NT2/D1 (cell line): ENCODE results near the gene PCDH8.

Experiments
- SUZ12 ChIP-seq: IDR thresholded peaks from 2 replicates; pipeline ENCODE4 v1.6.1; 2011; ENCODE audit not compliant: insufficient read length, insufficient read depth; ENCODE audit errors: extremely low read depth
- ZNF274 ChIP-seq: IDR thresholded peaks from 2 replicates; pipeline ENCODE4 v1.6.1; 2011; ENCODE audit warnings: mild to moderate bottlenecking, low read depth, low read length

DNA sequence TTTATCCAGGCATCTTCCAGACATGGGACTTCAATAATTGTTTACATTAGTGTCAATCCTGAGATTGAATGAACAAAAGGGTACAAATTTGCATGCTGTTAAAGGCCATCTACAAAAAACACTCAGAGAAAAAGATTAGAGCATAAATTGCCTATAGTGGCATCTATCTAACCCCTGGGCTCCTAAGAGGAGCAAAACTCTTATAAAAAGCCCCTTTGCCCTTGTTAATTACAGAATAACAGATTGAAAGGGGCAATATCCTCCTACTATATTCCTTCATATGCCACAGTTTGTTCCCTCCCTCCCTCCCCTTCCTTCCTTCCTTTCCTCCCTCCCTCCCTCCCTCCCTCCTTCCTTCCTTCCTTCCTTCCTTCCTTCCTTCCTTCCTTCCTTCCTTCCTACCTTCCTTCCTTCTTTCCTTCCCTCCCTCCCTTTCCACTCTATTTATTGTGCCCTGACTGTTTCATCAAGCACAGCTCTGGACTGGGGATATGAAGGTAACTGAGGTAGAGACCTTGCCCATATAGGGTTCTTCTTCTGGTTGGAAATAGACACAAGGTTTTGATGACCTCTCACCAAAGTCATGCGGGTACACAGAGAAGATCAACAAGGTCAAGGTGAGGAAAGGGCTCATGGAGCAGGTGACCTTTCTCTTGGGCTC is 49.5 kb downstream of the PCDH8 start:
- TF ChIP-seq ZNF274 (no peak), SUZ12 (no peak)
